22Rv1 (cell line): ENCODE data around the gene CD86.

Experiments
- H3K27ac ChIP-seq: fragments of 450-650 bp; 2 replicates; pipeline ENCODE4 v1.5.1; 2017
- CTCF ChIP-seq: fragments of 450-650 bp; IDR thresholded peaks from 2 replicates; pipeline ENCODE4 v1.5.1; 2017; ENCODE audit warnings: mild to moderate bottlenecking
- ZFX ChIP-seq: fragments of 450-650 bp; IDR thresholded peaks from 2 replicates; pipeline ENCODE4 v1.6.1; 2017; ENCODE audit warnings: antibody characterized with exemption, borderline replicate concordance

Gene CD86

GRCh38 chr3:122107171-122107570, 52.0 kb downstream of the CD86 start:
- H3K27ac ChIP-seq = no peak overlapping the region
- TF ChIP-seq ZFX (no peak), CTCF (no peak)

GRCh38 chr3:122111974-122112373, 56.8 kb downstream of the CD86 start:
- no peak for TF ChIP-seq ZFX
- no peak for TF ChIP-seq CTCF
- H3K27ac ChIP-seq = no peak overlapping the region

GRCh38 chr3:122112754-122113153, 57.6 kb downstream of the CD86 start:
- H3K27ac ChIP-seq = no peak overlapping the region
- TF ChIP-seq CTCF (no peak), ZFX (no peak)

- TF ChIP-seq ZFX (no peak), CTCF (no peak)
- no peak overlapping the region for H3K27ac ChIP-seq
Measured at GRCh38 chr3:122123850-122124249, 68.7 kb downstream of the CD86 start.

GRCh38 chr3:122132949-122133540, 77.9 kb downstream of the CD86 start:
- no peak for TF ChIP-seq ZFX
- no peak for TF ChIP-seq CTCF
- no peak overlapping the region for H3K27ac ChIP-seq

- H3K27ac ChIP-seq = no peak overlapping the region
- TF ChIP-seq CTCF (no peak), ZFX (no peak)
Measured at GRCh38 chr3:122146466-122146865, 91.3 kb downstream of the CD86 start.

- TF ChIP-seq ZFX = no peak
- no peak for TF ChIP-seq CTCF
- no peak overlapping the region for H3K27ac ChIP-seq
Measured at GRCh38 chr3:122148941-122149627, 93.9 kb downstream of the CD86 start.
